KMS-11 (cell line): ENCODE data around the gene RASGRP1.

ENCODE experiments used
- H2AFZ ChIP-seq: fragments of 200-600 bp; sonication (generic); 2 replicates; pipeline ENCODE4 v1.6.1; 2016; ENCODE audit warnings: antibody characterized with exemption, mixed run types, low read depth
- H3K27ac ChIP-seq: fragments of 200-600 bp; sonication (generic); 2 replicates; pipeline ENCODE4 v1.6.1; 2016; ENCODE audit warnings: mild to moderate bottlenecking, mixed run types
- H3K27me3 ChIP-seq: fragments of 200-600 bp; sonication (generic); 2 replicates; pipeline ENCODE4 v1.6.1; 2017; ENCODE audit warnings: mild to moderate bottlenecking, low read depth, mixed run types, moderate library complexity; ENCODE audit not compliant: insufficient read depth
- H3K36me3 ChIP-seq: fragments of 200-600 bp; sonication (generic); 2 replicates; pipeline ENCODE4 v1.6.1; 2017; ENCODE audit warnings: mild to moderate bottlenecking, mixed run types; ENCODE audit not compliant: insufficient read depth
- H3K4me1 ChIP-seq: fragments of 200-600 bp; sonication (generic); 2 replicates; pipeline ENCODE4 v1.6.1; 2016; ENCODE audit warnings: mild to moderate bottlenecking, low read depth, mixed run types; ENCODE audit not compliant: poor library complexity, severe bottlenecking
- H3K4me2 ChIP-seq: fragments of 200-600 bp; sonication (generic); 2 replicates; pipeline ENCODE4 v1.7.0; 2016; ENCODE audit warnings: mild to moderate bottlenecking, mixed run types
- H3K4me3 ChIP-seq: fragments of 200-600 bp; sonication (generic); IDR thresholded peaks from 2 replicates; pipeline ENCODE4 v1.6.1; 2017; ENCODE audit warnings: low read depth, low read length, mixed read lengths; ENCODE audit not compliant: insufficient read depth
- H3K79me2 ChIP-seq: fragments of 200-600 bp; sonication (generic); 2 replicates; pipeline ENCODE4 v1.6.1; 2016; ENCODE audit warnings: low read depth, mixed run types; ENCODE audit not compliant: insufficient read depth
- H3K9ac ChIP-seq: fragments of 200-600 bp; sonication (generic); 2 replicates; pipeline ENCODE4 v1.6.1; 2016; ENCODE audit warnings: mild to moderate bottlenecking, mixed run types
- H4K20me1 ChIP-seq: fragments of 200-600 bp; sonication (generic); 2 replicates; pipeline ENCODE4 v1.6.1; 2016; ENCODE audit warnings: mild to moderate bottlenecking, mixed run types; ENCODE audit not compliant: insufficient read depth
- TF ChIP-seq, protein P1 (sequence below): fragments of 200-600 bp; sonication (generic); conservative IDR thresholded peaks from 2 replicates; pipeline ENCODE4 v1.6.1; 2017; ENCODE audit warnings: low read depth, mild to moderate bottlenecking, antibody characterized with exemption, low read length, moderate library complexity, mixed read lengths

The RASGRP1 gene

DNA sequence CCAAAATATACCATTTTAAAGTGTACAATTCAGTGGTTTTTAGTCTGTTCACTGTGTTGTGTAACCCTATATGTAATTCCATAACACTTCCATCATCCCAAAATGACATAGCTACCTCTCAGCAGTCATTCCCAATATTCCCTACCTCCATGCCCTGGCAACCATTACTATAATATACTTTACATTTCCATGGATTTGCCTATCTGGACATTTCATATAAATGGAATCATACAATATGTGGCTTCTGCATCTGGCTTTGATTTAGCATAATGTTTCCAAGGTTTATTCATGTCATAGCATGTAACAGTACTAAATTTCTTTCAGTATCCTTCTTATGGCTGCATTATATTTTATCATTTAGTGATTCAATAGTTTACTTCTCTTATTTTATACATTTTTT is 85.3 kb downstream of the RASGRP1 start:
- no peak overlapping the region for H3K9ac ChIP-seq
- no peak overlapping the region for H3K27ac ChIP-seq
- TF ChIP-seq, protein P1, sequence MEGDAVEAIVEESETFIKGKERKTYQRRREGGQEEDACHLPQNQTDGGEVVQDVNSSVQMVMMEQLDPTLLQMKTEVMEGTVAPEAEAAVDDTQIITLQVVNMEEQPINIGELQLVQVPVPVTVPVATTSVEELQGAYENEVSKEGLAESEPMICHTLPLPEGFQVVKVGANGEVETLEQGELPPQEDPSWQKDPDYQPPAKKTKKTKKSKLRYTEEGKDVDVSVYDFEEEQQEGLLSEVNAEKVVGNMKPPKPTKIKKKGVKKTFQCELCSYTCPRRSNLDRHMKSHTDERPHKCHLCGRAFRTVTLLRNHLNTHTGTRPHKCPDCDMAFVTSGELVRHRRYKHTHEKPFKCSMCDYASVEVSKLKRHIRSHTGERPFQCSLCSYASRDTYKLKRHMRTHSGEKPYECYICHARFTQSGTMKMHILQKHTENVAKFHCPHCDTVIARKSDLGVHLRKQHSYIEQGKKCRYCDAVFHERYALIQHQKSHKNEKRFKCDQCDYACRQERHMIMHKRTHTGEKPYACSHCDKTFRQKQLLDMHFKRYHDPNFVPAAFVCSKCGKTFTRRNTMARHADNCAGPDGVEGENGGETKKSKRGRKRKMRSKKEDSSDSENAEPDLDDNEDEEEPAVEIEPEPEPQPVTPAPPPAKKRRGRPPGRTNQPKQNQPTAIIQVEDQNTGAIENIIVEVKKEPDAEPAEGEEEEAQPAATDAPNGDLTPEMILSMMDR, result no peak
- no peaks in the 10 kb centered on the region for H3K79me2 ChIP-seq
- no peak overlapping the region for H3K4me2 ChIP-seq
- no peaks in the 10 kb centered on the region for H3K27me3 ChIP-seq
- no peaks in the 10 kb centered on the region for H4K20me1 ChIP-seq
- H2AFZ ChIP-seq, result no peak overlapping the region
- no peaks in the 10 kb centered on the region for H3K4me1 ChIP-seq
- no peak overlapping the region for H3K4me3 ChIP-seq
- no peaks in the 10 kb centered on the region for H3K36me3 ChIP-seq

DNA sequence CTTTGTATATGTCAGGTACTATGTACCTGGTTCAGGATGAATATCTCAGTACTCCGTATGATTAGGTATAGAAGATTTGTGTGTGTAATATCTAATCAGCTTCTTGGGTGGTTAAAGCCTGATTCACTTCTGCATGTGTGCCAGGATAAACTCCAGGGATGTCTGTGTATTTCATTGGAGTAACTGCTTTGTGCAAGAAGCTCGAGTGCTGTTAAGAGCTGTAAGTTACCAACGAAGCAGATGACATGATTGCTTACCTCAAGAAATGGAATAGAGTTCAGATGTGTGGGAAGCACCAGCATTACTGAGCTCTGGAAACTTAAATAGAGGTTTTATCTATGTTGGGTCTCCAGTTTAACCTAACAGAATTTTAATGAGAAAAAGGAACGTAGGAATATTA is 87.0 kb downstream of the RASGRP1 start:
- Histone ChIP-seq H3K4me3 (no peak overlapping the region), H3K27ac (no peak overlapping the region), H3K27me3 (no peaks in the 10 kb centered on the region), H3K4me2 (no peak overlapping the region), H3K4me1 (no peaks in the 10 kb centered on the region), H2AFZ (no peak overlapping the region), H3K79me2 (no peaks in the 10 kb centered on the region), H3K9ac (no peak overlapping the region), H4K20me1 (no peaks in the 10 kb centered on the region), H3K36me3 (no peaks in the 10 kb centered on the region)
- TF ChIP-seq, protein P1, result no peak

DNA sequence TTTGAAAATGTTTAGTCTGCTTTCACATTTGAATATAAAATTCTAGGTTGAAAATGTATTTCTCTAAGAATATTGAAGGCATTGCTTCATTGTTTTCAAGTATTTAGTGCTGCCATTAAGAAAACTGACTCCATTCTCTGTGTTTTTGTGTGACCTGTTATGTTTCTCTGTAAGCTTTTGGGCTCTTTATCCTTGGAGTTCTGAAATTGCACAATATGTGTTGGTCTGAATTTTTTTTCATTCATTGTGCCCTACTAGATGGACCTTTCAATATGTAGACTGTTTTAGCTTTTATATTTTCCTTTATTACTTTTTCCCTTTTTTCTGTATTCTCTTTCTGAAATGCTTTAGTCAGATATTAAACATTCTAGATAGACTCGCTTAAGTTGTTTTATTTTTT is 88.5 kb downstream of the RASGRP1 start:
- H3K27me3 ChIP-seq, result no peaks in the 10 kb centered on the region
- H3K36me3 ChIP-seq, result no peaks in the 10 kb centered on the region
- no peak overlapping the region for H3K27ac ChIP-seq
- H3K9ac ChIP-seq, result no peak overlapping the region
- H4K20me1 ChIP-seq, result no peaks in the 10 kb centered on the region
- TF ChIP-seq, protein P1, result no peak
- no peak overlapping the region for H3K4me2 ChIP-seq
- H3K4me3 ChIP-seq, result no peak overlapping the region
- no peak overlapping the region for H2AFZ ChIP-seq
- no peaks in the 10 kb centered on the region for H3K79me2 ChIP-seq
- H3K4me1 ChIP-seq, result no peaks in the 10 kb centered on the region

DNA sequence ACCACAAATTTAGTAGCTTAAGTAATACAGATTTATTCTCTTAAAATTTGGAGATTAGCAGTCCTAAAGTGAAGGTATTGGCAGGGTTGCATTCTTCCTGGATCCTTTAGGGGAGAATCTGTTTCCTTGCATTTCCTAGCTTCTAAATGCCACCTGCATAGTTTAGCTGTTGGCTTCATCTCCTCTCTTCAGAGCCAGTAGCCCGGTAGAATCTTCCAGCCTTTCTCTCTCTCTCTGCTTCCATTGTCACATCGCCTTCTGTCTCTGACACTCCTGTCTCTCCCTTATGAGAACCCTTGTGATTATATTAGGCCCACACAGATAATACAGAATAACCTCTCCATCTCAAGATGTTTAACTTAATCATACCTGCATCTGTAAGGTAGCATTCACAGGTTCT is 89.3 kb downstream of the RASGRP1 start:
- no peak overlapping the region for H3K27ac ChIP-seq
- no peaks in the 10 kb centered on the region for H3K4me1 ChIP-seq
- H3K4me3 ChIP-seq, result no peak overlapping the region
- TF ChIP-seq, protein P1, result no peak
- no peak overlapping the region for H3K4me2 ChIP-seq
- H3K79me2 ChIP-seq, result no peaks in the 10 kb centered on the region
- no peaks in the 10 kb centered on the region for H4K20me1 ChIP-seq
- no peaks in the 10 kb centered on the region for H3K27me3 ChIP-seq
- no peaks in the 10 kb centered on the region for H3K36me3 ChIP-seq
- H3K9ac ChIP-seq, result no peak overlapping the region
- H2AFZ ChIP-seq, result no peak overlapping the region
